ENCODE data around the gene ECT2L. TPM values are rescaled to one million over a fixed set of nuclear protein-coding genes. Genes with fewer than 3 reads are reported as not detected.
A peak's percentile ranks its signal among the peaks of the same experiment; 100 is the strongest.

ECT2L gene
- total and polyA plus RNA-seq, 4 donors, result 2.1 to 15.3 (median 8.7) TPM

- no peak overlapping the region for H3K9ac ChIP-seq (ENCODE audit: insufficient read depth in 1 of 2, low read length in 2 of 2)
- no peaks in the 10 kb centered on the region for H3K27me3 ChIP-seq (ENCODE audit: control insufficient read depth in 3 of 3, insufficient read depth in 3 of 3, low read length in 2 of 3)
- peaks cover 0 to 2% (median 0%) of the 10 kb centered on the region in 5 donors for H3K4me1 ChIP-seq (ENCODE audit: control insufficient read depth in 5 of 5, insufficient read depth in 5 of 5, low read length in 5 of 5)
- ATAC-seq (ENCODE audit: insufficient read depth, low FRiP score), result no peak
- TF ChIP-seq, protein P1, sequence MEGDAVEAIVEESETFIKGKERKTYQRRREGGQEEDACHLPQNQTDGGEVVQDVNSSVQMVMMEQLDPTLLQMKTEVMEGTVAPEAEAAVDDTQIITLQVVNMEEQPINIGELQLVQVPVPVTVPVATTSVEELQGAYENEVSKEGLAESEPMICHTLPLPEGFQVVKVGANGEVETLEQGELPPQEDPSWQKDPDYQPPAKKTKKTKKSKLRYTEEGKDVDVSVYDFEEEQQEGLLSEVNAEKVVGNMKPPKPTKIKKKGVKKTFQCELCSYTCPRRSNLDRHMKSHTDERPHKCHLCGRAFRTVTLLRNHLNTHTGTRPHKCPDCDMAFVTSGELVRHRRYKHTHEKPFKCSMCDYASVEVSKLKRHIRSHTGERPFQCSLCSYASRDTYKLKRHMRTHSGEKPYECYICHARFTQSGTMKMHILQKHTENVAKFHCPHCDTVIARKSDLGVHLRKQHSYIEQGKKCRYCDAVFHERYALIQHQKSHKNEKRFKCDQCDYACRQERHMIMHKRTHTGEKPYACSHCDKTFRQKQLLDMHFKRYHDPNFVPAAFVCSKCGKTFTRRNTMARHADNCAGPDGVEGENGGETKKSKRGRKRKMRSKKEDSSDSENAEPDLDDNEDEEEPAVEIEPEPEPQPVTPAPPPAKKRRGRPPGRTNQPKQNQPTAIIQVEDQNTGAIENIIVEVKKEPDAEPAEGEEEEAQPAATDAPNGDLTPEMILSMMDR (IDR thresholded peaks at IDR 0.05; ENCODE audit: control extremely low read depth, extremely low read depth), result no peak
- no peaks in the 10 kb centered on the region for H3K9me3 ChIP-seq (ENCODE audit: control insufficient read depth in 4 of 4, insufficient read depth in 3 of 4, low read length in 3 of 4)
- H3K27ac ChIP-seq (ENCODE audit: low read depth in 1 of 2, low read length in 1 of 2), result no peak overlapping the region
- H3K4me3 ChIP-seq, result no peak overlapping the region
- no peak for DNase-seq
- WGBS, 2 donors, result 49 to 98% methylated on average over 1 of the region's 1 CpG
- H3K36me3 ChIP-seq (ENCODE audit: control insufficient read depth in 4 of 4, insufficient read depth in 4 of 4, low read length in 4 of 4), result peaks cover 9 to 22% (median 15%) of the 10 kb centered on the region in 4 donors
Measured at GRCh38 chr6:138787138-138787537, 8.7 kb upstream of the ECT2L start.

GRCh38 chr6:138796771-138797170 is 884 bp downstream of the ECT2L start:
- no peak overlapping the region for H3K4me3 ChIP-seq
- no peak overlapping the region for H3K27ac ChIP-seq (ENCODE audit: low read depth in 1 of 2, low read length in 1 of 2)
- DNase-seq, result peak in 2 of 3 donors; percentile 76 to 77

DNA sequence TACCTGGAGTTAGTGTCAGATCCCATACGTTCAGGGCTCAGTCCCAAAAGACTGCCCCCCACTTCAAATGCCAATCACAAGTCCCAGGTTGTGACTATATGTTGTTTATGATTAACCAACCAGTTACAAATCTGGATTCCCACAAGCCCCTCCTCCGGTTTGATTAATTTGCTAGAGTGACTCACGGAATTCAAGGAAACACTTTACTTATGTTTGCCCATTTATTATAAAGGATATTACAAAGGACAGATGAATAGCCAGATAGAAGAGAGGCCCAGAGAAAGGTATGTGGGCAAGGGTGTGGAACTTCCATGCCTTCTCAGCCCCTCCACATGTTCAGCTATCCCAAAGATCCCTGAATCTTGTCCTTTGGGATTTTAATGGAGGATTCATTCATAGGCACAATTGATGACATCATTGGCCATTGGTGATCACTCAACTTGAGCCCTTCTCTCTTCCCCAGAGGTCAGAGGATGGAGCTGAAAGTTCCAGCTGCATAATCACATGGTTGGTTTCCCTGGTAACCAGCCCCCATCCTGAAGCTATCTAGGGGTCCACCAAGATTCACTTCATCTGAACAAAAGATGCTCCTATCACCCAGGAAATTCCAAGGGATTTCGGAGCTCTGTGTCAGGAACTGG is 2.0 kb downstream of the ECT2L start:
- WGBS, 2 donors, result 76 to 82% methylated on average over 4 of the region's 4 CpGs
- H3K27ac ChIP-seq (ENCODE audit: low read depth in 1 of 2, low read length in 1 of 2), result no peak overlapping the region
- no peaks in the 10 kb centered on the region for H3K27me3 ChIP-seq (ENCODE audit: control insufficient read depth in 3 of 3, insufficient read depth in 3 of 3, low read length in 2 of 3)
- peaks cover 0 to 33% (median 6%) of the 10 kb centered on the region in 5 donors for H3K4me1 ChIP-seq (ENCODE audit: control insufficient read depth in 5 of 5, insufficient read depth in 5 of 5, low read length in 5 of 5)
- peaks cover 0 to under 1% (median 0%) of the 10 kb centered on the region in 4 donors for H3K9me3 ChIP-seq (ENCODE audit: control insufficient read depth in 4 of 4, insufficient read depth in 3 of 4, low read length in 3 of 4)
- H3K36me3 ChIP-seq (ENCODE audit: control insufficient read depth in 4 of 4, insufficient read depth in 4 of 4, low read length in 4 of 4), result peaks cover 0 to under 1% (median under 1%) of the 10 kb centered on the region in 4 donors
- DNase-seq (no peak), ATAC-seq (ENCODE audit: insufficient read depth, low FRiP score) (no peak)
- H3K4me3 ChIP-seq, result no peak overlapping the region
- peak overlapping the region in 1 of 2 donors; percentile 50 for H3K9ac ChIP-seq (ENCODE audit: insufficient read depth in 1 of 2, low read length in 2 of 2)
- TF ChIP-seq, protein P1 (IDR thresholded peaks at IDR 0.05; ENCODE audit: control extremely low read depth, extremely low read depth), result no peak

More at GRCh38 chr6:138796771-138797170, 884 bp downstream of the ECT2L start:
- Histone ChIP-seq H3K27me3 (ENCODE audit: control insufficient read depth in 3 of 3, insufficient read depth in 3 of 3, low read length in 2 of 3) (no peaks in the 10 kb centered on the region), H3K36me3 (ENCODE audit: control insufficient read depth in 4 of 4, insufficient read depth in 4 of 4, low read length in 4 of 4) (peaks cover 0 to 5% (median 2%) of the 10 kb centered on the region in 4 donors), H3K9me3 (ENCODE audit: control insufficient read depth in 4 of 4, insufficient read depth in 3 of 4, low read length in 3 of 4) (peaks cover 0 to 2% (median 0%) of the 10 kb centered on the region in 4 donors), H3K9ac (ENCODE audit: insufficient read depth in 1 of 2, low read length in 2 of 2) (peak overlapping the region in 1 of 2 donors; percentile 50), H3K4me1 (ENCODE audit: control insufficient read depth in 5 of 5, insufficient read depth in 5 of 5, low read length in 5 of 5) (peaks cover 0 to 31% (median 6%) of the 10 kb centered on the region in 5 donors)
- 73 to 95% methylated on average over 2 of the region's 2 CpGs for WGBS, 2 donors
- TF ChIP-seq, protein P1 (IDR thresholded peaks at IDR 0.05; ENCODE audit: control extremely low read depth, extremely low read depth), result no peak
- ATAC-seq (ENCODE audit: insufficient read depth, low FRiP score), result no peak
